A549 treated with Mapracorat at 1 μM for 4 hours (cell line): ENCODE data around the gene C2CD4C. TPM values are rescaled to one million over a fixed set of nuclear protein-coding genes. Genes with fewer than 3 reads are reported as not detected.

Experiments used
- total RNA-seq: library from RNA; stranded (reverse); fragments of 200-300 nt; extraction: Qiagen RNA extraction; gene quantifications from 5 replicates; pipeline ENCODE4 v1.2.3, GENCODE V29; 2022

Gene C2CD4C, protein sequence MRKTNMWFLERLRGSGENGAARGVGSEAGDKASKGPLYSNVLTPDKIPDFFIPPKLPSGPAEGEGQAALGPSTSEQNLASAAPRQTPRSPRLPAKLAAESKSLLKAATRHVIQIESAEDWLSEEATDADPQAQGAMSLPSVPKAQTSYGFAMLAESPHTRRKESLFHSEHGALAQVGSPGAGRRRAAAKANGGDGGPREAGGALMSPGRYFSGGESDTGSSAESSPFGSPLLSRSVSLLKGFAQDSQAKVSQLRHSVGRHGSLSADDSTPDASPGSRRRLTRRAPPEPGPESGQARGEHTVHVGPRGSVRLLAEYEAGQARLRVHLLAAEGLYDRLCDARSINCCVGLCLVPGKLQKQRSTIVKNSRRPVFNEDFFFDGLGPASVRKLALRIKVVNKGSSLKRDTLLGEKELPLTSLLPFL
- total RNA-seq = 0.30 to 0.73 TPM (median 0.51 TPM) in 5 replicates

GRCh38 chr19:408902-409515 is at the start of gene C2CD4C:
Gene C2CD4C, minus strand, starts transcription at chr19:409147. Its CDS starts 786 bp downstream, at chr19:408361.

Other genes starting within 250 kb of the C2CD4C start
- gene PLPP2, start 117.7 kb downstream of the C2CD4C start, total RNA-seq = 76.6 to 110 TPM (median 101 TPM) in 5 replicates
- 14.0 to 23.9 TPM (median 19.6 TPM) in 5 replicates for gene MIER2, start 64.4 kb downstream of the C2CD4C start, total RNA-seq
- gene SHC2, start 51.9 kb upstream of the C2CD4C start, total RNA-seq = 0.60 to 1.8 TPM (median 1.4 TPM) in 5 replicates
- gene MADCAM1, start 87.3 kb upstream of the C2CD4C start, total RNA-seq = 0.07 to 0.49 TPM (median 0.45 TPM) in 5 replicates
- gene TPGS1, start 98.3 kb upstream of the C2CD4C start, total RNA-seq = 10.6 to 18.0 TPM (median 17.2 TPM) in 5 replicates
- 59.0 to 102 TPM (median 94.1 TPM) in 5 replicates for gene CDC34, start 122.6 kb upstream of the C2CD4C start, total RNA-seq
- 0.29 to 0.56 TPM (median 0.46 TPM) in 5 replicates for gene GZMM, start 134.9 kb upstream of the C2CD4C start, total RNA-seq
- 634 to 727 TPM (median 703 TPM) in 5 replicates for gene BSG, start 163.4 kb upstream of the C2CD4C start, total RNA-seq
- 25.9 to 39.7 TPM (median 37.5 TPM) in 5 replicates for gene HCN2, start 180.7 kb upstream of the C2CD4C start, total RNA-seq
- 69.5 to 94.1 TPM (median 92.9 TPM) in 5 replicates for gene POLRMT, start 224.4 kb upstream of the C2CD4C start, total RNA-seq
- 0.28 to 0.77 TPM (median 0.72 TPM) in 5 replicates for gene FGF22, start 230.7 kb upstream of the C2CD4C start, total RNA-seq